ENCODE measurements around the gene C2orf49.

C2orf49 gene

GRCh38 chr2:105361102-105361889, 24.0 kb downstream of the C2orf49 start:
- no peak overlapping the region for H3K4me3 ChIP-seq (ENCODE audit: low read length)
- TF ChIP-seq, protein P1, sequence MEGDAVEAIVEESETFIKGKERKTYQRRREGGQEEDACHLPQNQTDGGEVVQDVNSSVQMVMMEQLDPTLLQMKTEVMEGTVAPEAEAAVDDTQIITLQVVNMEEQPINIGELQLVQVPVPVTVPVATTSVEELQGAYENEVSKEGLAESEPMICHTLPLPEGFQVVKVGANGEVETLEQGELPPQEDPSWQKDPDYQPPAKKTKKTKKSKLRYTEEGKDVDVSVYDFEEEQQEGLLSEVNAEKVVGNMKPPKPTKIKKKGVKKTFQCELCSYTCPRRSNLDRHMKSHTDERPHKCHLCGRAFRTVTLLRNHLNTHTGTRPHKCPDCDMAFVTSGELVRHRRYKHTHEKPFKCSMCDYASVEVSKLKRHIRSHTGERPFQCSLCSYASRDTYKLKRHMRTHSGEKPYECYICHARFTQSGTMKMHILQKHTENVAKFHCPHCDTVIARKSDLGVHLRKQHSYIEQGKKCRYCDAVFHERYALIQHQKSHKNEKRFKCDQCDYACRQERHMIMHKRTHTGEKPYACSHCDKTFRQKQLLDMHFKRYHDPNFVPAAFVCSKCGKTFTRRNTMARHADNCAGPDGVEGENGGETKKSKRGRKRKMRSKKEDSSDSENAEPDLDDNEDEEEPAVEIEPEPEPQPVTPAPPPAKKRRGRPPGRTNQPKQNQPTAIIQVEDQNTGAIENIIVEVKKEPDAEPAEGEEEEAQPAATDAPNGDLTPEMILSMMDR (IDR thresholded peaks at IDR 0.05; ENCODE audit: insufficient read depth, low read depth, low read length, missing control alignments) = no peak
- DNase-seq (ENCODE audit: low read depth) = no peak

DNA sequence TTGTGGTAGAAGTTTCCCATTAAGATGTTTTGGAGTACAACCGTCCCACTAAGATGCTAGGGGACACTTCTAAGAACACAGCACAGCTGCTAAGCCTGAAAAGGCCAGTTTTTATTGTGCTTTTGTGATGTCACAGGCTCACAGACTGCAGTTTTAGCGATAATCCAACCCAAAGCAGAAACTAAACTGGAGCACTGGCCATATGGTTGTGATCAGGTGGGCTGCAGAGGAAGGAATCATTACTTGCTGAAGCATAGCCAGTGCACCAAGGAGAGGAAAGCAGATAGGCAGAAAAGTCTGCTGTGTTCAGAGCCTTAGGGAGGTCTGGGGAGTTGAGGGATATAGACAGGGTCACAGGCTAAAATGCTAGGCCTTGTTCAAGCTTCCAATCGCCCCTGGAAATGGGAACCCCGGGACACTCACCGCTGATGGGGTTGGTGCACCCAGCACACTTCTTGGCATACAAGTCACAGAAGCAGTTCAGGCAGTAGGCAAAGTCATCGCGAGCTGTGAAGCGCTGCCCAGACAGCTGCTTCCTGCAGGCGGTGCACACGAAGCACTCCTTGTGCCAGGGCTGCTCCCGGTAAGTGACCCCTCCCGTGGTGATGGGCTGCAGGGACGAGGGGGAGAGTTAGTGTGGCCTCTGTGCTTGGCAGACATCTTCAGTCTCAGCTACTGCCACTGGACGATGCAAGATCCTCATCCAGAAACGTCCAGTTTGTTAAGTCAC, 25.7 kb downstream of the C2orf49 start:
- TF ChIP-seq, protein P1 (IDR thresholded peaks at IDR 0.05; ENCODE audit: insufficient read depth, low read depth, low read length, missing control alignments) = no peak
- H3K4me3 ChIP-seq (ENCODE audit: low read length) = no peak overlapping the region
- DNase-seq (ENCODE audit: low read depth) = no peak

DNA sequence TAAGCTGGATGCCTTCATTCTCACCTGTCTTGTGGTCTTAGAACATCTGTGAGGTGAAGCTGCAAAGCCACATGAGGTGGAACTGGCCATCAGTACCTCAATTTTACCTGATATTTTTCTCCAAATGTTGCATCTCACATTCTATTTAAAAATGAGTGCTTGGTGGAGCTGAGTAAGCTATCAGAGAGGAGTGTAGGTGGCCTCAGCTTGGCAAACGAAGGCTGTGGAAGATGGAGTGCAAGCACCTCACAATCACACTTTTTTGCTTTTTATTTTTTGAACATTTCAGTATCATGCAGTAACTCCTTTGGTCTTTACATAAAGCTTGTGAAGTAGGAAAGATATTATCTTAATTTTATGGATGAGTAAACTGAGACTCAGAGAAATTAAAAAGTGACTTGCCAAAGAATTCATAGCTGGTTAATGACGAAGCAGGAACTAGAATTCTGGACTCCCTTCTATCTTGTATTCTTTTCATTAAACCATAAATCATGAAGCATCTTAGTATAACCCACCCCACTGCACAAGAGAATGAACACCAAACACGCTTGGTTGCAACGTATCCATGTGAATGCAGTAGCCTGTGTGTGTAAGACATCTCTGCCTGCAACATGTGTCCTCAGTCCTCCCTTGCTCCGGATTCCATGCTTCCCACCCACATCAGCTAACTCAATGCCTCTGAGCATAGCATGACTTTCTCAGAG, 27.2 kb downstream of the C2orf49 start:
- no peak overlapping the region for H3K4me3 ChIP-seq (ENCODE audit: low read length)
- no peak for DNase-seq (ENCODE audit: low read depth)
- TF ChIP-seq, protein P1 (IDR thresholded peaks at IDR 0.05; ENCODE audit: insufficient read depth, low read depth, low read length, missing control alignments) = no peak

- no peak for DNase-seq (ENCODE audit: low read depth)
- TF ChIP-seq, protein P1 (IDR thresholded peaks at IDR 0.05; ENCODE audit: insufficient read depth, low read depth, low read length, missing control alignments) = no peak
Observed at GRCh38 chr2:105365206-105365605, 27.9 kb downstream of the C2orf49 start.

DNA sequence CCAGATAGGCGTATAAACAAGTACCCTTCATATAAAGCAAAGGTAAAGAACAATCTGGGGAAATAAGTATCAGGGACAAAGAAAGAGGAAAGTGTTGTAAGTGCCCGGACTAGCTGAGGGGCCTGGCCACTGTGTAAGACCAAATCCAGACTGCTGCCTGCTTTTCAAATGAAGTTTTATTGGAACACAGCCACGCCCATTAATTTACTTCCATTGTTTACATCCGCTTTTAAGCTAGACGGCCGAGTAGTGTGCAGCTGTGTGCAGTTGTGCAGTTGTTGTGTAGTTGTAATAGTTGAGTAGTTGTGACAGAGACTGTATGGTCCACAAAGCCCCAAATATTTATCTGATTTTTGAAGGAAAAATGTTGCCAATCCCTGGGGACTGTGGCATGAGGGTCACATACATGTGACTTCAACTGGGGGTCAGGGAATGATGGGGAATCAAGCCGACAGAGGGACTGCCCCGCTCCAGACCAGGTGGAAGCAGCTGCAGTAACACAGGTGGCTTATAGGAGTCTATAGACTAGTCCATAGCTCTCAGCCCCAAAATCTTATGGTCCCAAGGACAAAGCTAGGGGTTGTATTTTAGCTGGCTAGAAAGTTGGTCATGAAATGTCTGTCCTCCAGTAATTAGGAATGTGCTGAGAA, 31.5 kb downstream of the C2orf49 start:
- DNase-seq (ENCODE audit: low read depth) = no peak
- TF ChIP-seq, protein P1 (IDR thresholded peaks at IDR 0.05; ENCODE audit: insufficient read depth, low read depth, low read length, missing control alignments) = no peak
- H3K4me3 ChIP-seq (ENCODE audit: low read length) = no peak overlapping the region

More at GRCh38 chr2:105365206-105365605, 27.9 kb downstream of the C2orf49 start:
- no peak overlapping the region for H3K4me3 ChIP-seq (ENCODE audit: low read length)

DNA sequence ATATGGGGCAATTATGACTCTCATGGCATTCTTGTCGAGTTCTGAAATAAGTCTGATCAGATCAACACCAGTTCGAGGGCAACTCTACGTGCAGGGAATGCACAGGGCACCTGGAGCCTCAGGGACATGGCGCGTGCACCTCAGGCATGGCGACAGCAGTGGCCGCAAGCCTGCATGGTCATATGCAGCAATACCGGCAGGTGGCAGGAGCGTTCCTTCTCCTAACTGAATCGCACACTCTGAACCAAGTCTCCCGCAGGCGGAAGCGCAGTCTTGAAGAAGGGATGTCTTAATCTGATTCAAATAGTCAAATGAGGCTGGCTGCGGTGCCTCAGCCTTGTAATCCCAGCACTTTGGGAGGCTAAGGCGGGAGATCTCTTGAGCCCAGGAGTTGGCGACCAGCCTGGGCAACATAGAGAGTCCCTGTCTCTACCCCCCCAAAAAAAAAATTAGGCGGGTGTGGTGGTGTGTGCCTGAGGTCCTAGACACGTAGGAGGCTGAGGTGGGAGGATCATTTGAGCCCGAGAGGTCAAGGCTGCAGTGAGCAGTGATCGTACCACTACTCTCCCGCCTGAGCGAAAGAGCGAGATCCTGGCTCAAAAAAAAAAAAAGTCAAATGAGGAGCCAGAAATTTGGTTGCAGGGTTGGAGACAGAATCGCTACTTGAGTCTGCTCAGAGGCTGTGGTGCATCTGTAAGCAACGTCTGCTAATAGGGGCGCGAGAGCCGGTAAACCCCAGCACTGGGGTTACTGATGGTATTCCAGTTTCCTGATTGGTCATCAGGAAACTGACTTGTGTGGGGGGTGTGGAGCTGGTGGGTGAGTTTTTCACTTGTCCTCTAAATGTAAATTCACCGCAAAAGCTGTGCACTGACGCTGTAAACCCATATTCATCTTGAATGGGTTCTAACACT, 32.7 kb downstream of the C2orf49 start:
- no peak overlapping the region for H3K4me3 ChIP-seq (ENCODE audit: low read length)
- peak; percentile 90 for DNase-seq (ENCODE audit: low read depth)
- TF ChIP-seq, protein P1 (IDR thresholded peaks at IDR 0.05; ENCODE audit: insufficient read depth, low read depth, low read length, missing control alignments) = peak; percentile 92

Data from epithelial cell of esophagus (primary cell).